Panc1 (cell line): Measurements from ENCODE around the gene PCNT.

Experiments used
- CTCF ChIP-seq: fragments of 450-650 bp; IDR thresholded peaks from 2 replicates; pipeline ENCODE4 v1.5.1; 2017; ENCODE audit warnings: mild to moderate bottlenecking
- REST ChIP-seq, 2 experiments: IDR thresholded peaks; 2 replicates each; pipeline ENCODE4 v1.6.1; 2011 to 2012; ENCODE audit warnings: low read depth in 2 of 2, control low read depth in 1 of 2, low read length in 1 of 2, mild to moderate bottlenecking in 1 of 2, moderate library complexity in 1 of 2; ENCODE audit not compliant: insufficient read depth in 1 of 2
- SIN3A ChIP-seq: IDR thresholded peaks from 2 replicates; pipeline ENCODE4 v1.6.1; 2012; ENCODE audit warnings: low read depth, mild to moderate bottlenecking, low read length, moderate library complexity, borderline replicate concordance; ENCODE audit not compliant: insufficient read depth

- TF ChIP-seq CTCF (no peak), REST (IDR thresholded peaks at IDR 0.05; ENCODE audit: insufficient read depth in 1 of 2, low read depth in 2 of 2, low read length in 1 of 2) (no peak), SIN3A (no peak)
Measured at GRCh38 chr21:46439906-46440305, 116.0 kb downstream of the PCNT start.
